Psoas muscle (tissue), 8 donors: ENCODE results near the gene FHDC1. TPM values are rescaled to one million over a fixed set of nuclear protein-coding genes. Genes with fewer than 3 reads are reported as not detected.

Experiments
- ATAC-seq, 4 donors: fragments of 200-7000 bp; cut with Tn5 transposase; one replicate each; pipeline ENCODE4 v1.9.1; 2020; ENCODE audit warnings: moderate library complexity in 3 of 4, mild to moderate bottlenecking in 2 of 4
- DNase-seq, 2 donors: peaks; one replicate each; pipeline ENCODE4 v3.0.0-alpha.2; 2020
- H3K27ac ChIP-seq: fragments of 200-600 bp; one replicate; pipeline ENCODE4 v1.8.0; 2022
- H3K27me3 ChIP-seq, 3 donors: fragments of 200-600 bp in 1 of 3; one replicate each; pipeline versions ENCODE4 v1.6.1 to v1.8.0; 2013 to 2022; ENCODE audit warnings: low read length in 2 of 3, mild to moderate bottlenecking in 2 of 3, moderate library complexity in 1 of 3; ENCODE audit not compliant: insufficient read depth in 3 of 3
- H3K36me3 ChIP-seq, 2 donors: fragments of 200-600 bp in 1 of 2; one replicate each; pipeline versions ENCODE4 v1.6.1 to v1.8.0; 2013 to 2022; ENCODE audit warnings: low read depth in 1 of 2, mild to moderate bottlenecking in 1 of 2, moderate library complexity in 1 of 2; ENCODE audit not compliant: insufficient read depth in 1 of 2
- H3K4me1 ChIP-seq: fragments of 200-600 bp; one replicate; pipeline ENCODE4 v1.8.0; 2022
- H3K4me3 ChIP-seq: fragments of 200-600 bp; one replicate; pipeline ENCODE4 v1.8.0; 2022; ENCODE audit warnings: mild to moderate bottlenecking
- H3K9me3 ChIP-seq: fragments of 200-600 bp; one replicate; pipeline ENCODE4 v1.8.0; 2022
- CTCF ChIP-seq: fragments of 200-600 bp; IDR thresholded peaks from one replicate; pipeline ENCODE4 v1.8.0; 2022; ENCODE audit warnings: antibody characterized with exemption
- WGBS, 3 donors: extraction: QIAGEN DNeasy Blood & Tissue Kit; methylation state at CpG; one replicate each; pipeline versions ENCODE4 v1.1.6 to v1.1.7; 2013; 5-methylcytosine and 5-hydroxymethylcytosine counted together
- intact Hi-C, 2 donors: fragments of 100-400 bp; cut with DNase I; formaldehyde crosslinking; loops; one replicate each; pipeline versions ENCODE4 v1.11.0 to v1.14.2; 2022
- polyA plus RNA-seq, 3 donors: library from polyadenylated mRNA; stranded (reverse); fragments of 200-250 nt; gene quantifications; one replicate each; pipeline ENCODE4 v1.2.3, GENCODE V29; 2013
- total RNA-seq, 4 donors: library from RNA; stranded (reverse); fragmentation: NEBNext Ultra II Directional in 2 of 4; extraction: Animal tissue kit (Norgen Biotek cat#: 25700) in 2 of 4; gene quantifications; one replicate each; pipeline versions ENCODE4 v1.2.1 to v1.2.4, GENCODE V29; 2021 to 2023
- donor health status: healthy with polysubstance abuse.
- donor health status: DM: no; HTN: no; CAD: no; lungs with moderate emphysema.
- donor health status: Bipolar disorder and iron deficiency.
- donor health status: healthy.
- donor health status: DM: yes; HTN: yes; CAD: no.
- donor health status: DM: no; HTN: no; CAD: no.
- donor health status: DM: no; HTN: no; CAD: no.
- donor health status: DM: yes; HTN: yes; CAD: no.

The FHDC1 gene
- total and polyA plus RNA-seq, 7 donors, result 0.27 to 2.8 (median 0.38) TPM

- H3K4me1 ChIP-seq, result no peaks in the 10 kb centered on the region
- no peaks in the 10 kb centered on the region for H3K27me3 ChIP-seq
- no peak for TF ChIP-seq CTCF
- WGBS, 3 donors, result 38 to 47% (median 46%) methylated on average over 14 of the region's 14 CpGs
- no peak for DNase-seq
- no peak overlapping the region for H3K4me3 ChIP-seq
- no peaks in the 10 kb centered on the region for H3K9me3 ChIP-seq
- H3K36me3 ChIP-seq, result no peaks in the 10 kb centered on the region
- no peak for ATAC-seq
- H3K27ac ChIP-seq, result no peak overlapping the region
- intact Hi-C loops, result no loop called here
These were observed 25.1 kb downstream of the FHDC1 start for GRCh38 chr4:152961014-152961772.

- Histone ChIP-seq H3K4me3 (no peak overlapping the region), H3K4me1 (no peaks in the 10 kb centered on the region), H3K36me3 (no peaks in the 10 kb centered on the region), H3K9me3 (no peaks in the 10 kb centered on the region), H3K27ac (no peak overlapping the region), H3K27me3 (no peaks in the 10 kb centered on the region)
- intact Hi-C loops, result no loop called here
- DNase-seq (no peak), ATAC-seq (no peak)
- no peak for TF ChIP-seq CTCF
- 74 to 79% (median 76%) methylated on average over 1 of the region's 1 CpG for WGBS, 3 donors
These were observed 25.6 kb downstream of the FHDC1 start for GRCh38 chr4:152961773-152962115.

- ATAC-seq (no peak), DNase-seq (no peak)
- no peaks in the 10 kb centered on the region for H3K27me3 ChIP-seq
- no peaks in the 10 kb centered on the region for H3K36me3 ChIP-seq
- H3K9me3 ChIP-seq, result no peaks in the 10 kb centered on the region
- no peak for TF ChIP-seq CTCF
- 88 to 91% (median 89%) methylated on average over 5 of the region's 5 CpGs for WGBS, 3 donors
- no peaks in the 10 kb centered on the region for H3K4me1 ChIP-seq
- no peak overlapping the region for H3K4me3 ChIP-seq
- H3K27ac ChIP-seq, result no peak overlapping the region
- intact Hi-C loops, result no loop called here
These were observed 26.0 kb downstream of the FHDC1 start for GRCh38 chr4:152962150-152962549.

- H3K27ac ChIP-seq, result no peak overlapping the region
- H3K27me3 ChIP-seq, result no peaks in the 10 kb centered on the region
- no peak overlapping the region for H3K4me3 ChIP-seq
- H3K4me1 ChIP-seq, result no peaks in the 10 kb centered on the region
- TF ChIP-seq CTCF, result no peak
- 93 to 98% (median 96%) methylated on average over 4 of the region's 4 CpGs for WGBS, 3 donors
- DNase-seq, result no peak
- no peaks in the 10 kb centered on the region for H3K36me3 ChIP-seq
- intact Hi-C loops, result no loop called here
- no peaks in the 10 kb centered on the region for H3K9me3 ChIP-seq
- no peak for ATAC-seq
These were observed 28.2 kb downstream of the FHDC1 start for GRCh38 chr4:152964335-152964734.

- 77 to 82% (median 77%) methylated on average over 4 of the region's 4 CpGs for WGBS, 3 donors
- H3K27ac ChIP-seq, result no peak overlapping the region
- no peaks in the 10 kb centered on the region for H3K36me3 ChIP-seq
- H3K27me3 ChIP-seq, result no peaks in the 10 kb centered on the region
- intact Hi-C loops, result no loop called here
- H3K9me3 ChIP-seq, result no peaks in the 10 kb centered on the region
- no peak for ATAC-seq
- H3K4me1 ChIP-seq, result no peaks in the 10 kb centered on the region
- DNase-seq, result no peak
- no peak for TF ChIP-seq CTCF
- H3K4me3 ChIP-seq, result no peak overlapping the region
These were observed 29.5 kb downstream of the FHDC1 start for GRCh38 chr4:152965611-152966010.
